Stimulated activated CD8-positive, alpha-beta memory T cell treated with anti-CD3 and anti-CD28 coated beads, Interleukin-15, amount 100 ng/mL, for 1 hour (primary cell): Measurements from ENCODE around the gene VEZF1.

Source experiments
- DNase-seq: peaks from one replicate; pipeline ENCODE4 v3.0.0-alpha.2; 2020; ENCODE audit warnings: low read depth

VEZF1 gene

DNA sequence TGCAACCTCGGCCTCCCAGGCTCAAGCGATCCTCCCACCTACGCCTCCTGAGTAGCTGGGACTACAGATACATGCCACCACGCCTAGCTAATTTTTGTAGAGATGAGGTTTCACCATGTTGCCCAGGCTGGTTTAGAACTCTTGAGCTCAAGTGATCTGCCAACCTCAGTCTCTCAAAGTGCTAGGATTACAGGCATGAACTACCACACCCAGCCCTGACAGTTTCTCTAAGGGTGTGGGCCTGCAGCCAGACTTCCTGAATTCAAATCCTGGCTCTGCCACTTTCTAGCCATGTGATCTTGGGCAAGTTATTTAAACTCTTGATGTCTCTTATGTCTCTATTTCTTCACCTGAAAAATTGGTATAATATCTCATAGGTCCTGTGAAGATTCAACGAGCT is 38.4 kb downstream of the VEZF1 start:
- DNase-seq, result no peak

- DNase-seq, result no peak
Observed at GRCh38 chr17:57948555-57949420, 39.3 kb downstream of the VEZF1 start.

DNA sequence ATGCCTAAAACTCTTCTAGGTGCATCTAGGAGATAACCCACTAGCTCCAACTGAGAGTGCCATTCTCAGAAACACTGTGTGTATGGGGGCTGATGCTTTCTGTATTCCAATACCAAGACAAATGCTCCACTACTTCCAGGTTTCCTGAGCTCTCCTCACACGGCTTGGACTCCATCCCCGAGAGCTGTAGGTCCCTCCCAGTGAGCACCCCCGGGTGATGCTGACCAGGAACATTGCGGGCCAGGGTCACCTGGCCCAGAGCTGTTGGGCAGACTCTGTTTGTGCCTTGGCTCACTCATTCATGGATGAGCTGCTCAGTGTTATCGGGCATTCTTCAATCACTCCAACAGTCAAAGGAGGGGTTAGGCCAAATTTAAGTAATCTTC is 39.9 kb downstream of the VEZF1 start:
- DNase-seq, result no peak

DNA sequence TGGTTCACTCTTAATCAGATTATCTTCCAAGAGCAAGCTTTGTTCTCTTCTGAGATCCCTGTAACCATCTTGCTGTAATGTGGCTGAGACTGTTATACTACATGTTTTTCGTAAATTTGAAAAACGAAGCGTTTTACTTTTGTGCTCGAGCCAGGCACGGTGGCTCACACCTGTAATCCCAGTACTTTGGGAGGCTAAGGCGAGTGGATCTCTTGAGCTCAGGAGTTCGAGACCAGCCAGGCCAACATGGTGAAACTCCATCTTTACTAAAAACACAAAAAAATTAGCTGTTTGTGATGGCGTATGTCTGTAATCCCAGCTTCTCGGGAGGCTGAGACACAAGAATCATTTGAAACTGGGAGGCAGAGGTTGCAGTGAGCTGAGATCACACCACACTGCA is 40.7 kb downstream of the VEZF1 start:
- no peak for DNase-seq

DNA sequence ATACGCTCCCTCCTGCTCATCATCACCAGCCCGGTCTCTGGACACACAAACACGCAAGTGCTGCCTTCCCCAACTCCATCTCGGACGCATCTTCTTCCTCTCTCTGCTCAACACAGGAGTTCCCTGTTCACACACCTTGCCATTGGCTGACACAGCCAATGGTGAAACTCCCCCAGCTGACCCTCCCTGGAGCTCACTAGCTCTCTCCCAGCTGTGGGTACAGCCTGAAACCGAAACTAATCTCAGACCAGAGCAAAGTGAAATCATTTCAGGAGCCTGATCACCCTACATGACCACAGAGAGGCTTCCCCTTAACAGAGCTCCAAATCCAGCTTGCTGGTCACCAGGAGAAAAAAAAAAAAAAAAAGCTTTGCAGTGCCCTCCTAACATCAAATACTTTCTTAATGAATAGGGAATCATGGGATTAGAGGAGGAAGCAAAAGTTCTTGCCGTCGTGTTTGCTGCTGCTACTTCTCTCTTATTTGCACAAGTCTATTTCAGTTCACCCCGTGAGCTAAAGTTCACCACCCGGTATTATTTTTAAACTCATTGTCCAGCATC is 41.2 kb downstream of the VEZF1 start:
- DNase-seq, result no peak

- DNase-seq, result no peak
Observed at GRCh38 chr17:57945996-57946797, 41.9 kb downstream of the VEZF1 start.

- no peak for DNase-seq
Observed at GRCh38 chr17:57944908-57945307, 43.1 kb downstream of the VEZF1 start.

- DNase-seq, result no peak
Observed at GRCh38 chr17:57943645-57944044, 44.4 kb downstream of the VEZF1 start.

GRCh38 chr17:57943140-57943539 is 44.9 kb downstream of the VEZF1 start:
- no peak for DNase-seq

DNA sequence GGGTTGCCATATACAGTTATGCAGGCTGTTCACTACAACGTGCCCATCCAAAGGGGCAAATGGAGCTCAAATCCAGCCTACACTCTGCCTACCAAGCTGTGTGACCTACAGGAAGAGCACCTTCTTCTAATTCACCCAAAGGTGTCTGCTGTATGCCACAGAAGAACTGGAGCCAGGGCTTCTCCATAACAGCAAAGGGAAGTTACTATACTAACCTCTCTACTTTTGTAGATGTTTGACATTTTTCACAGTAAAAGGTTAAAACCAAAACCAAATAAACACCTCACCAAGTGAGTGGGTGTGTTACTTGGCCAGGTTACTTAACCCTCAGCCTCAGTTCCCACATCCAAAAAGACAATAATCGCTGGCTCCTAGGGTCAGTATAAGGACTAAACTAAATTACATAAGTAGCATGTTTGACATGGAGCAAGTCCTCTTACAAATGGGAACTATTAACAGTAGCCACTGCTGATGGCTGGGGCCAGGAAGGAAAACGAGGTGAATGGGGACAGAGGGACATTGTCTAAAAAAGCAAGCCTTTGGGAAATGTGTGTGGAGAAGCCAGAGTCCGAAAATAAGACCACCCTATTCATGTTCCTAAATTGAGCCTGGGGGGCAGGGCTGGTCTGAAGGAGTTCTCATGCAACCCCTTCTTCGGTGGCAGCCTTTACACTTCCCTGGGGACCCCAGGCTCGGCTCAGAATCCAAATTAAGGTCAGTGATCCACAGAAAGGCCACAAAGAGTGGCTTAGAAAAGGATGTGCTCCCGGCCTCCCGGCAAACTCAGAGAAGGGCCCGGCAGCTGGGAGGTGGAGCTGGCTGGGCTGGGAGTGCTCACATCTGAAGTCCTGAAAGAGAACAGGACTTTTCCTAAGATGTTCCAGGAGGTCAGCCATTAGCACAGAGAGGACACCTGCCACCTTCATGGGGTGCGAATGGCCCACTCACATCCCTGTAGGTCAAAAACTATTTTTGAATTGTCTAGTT is 46.4 kb downstream of the VEZF1 start:
- no peak for DNase-seq

GRCh38 chr17:57940653-57941329 is 47.3 kb downstream of the VEZF1 start:
- DNase-seq, result no peak

DNA sequence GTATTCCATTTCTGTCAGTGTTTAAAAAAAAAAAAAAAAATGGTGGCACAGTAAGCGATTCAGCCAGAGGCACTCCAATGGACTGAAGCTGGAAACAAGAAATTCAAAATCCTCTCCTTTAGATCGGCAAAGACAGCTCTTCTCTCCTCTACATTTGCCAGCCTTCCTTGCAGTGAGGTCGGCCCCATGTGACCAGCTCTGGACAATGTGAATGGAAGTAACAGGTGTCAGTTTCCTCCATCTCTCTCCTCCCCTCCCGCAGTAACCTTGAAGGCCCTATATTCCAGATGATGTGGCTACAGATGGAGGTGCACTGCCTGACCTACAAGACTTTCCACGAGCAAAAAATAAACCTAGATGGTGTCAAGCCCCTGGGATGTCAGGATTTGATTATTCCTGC is 47.8 kb downstream of the VEZF1 start:
- no peak for DNase-seq

- no peak for DNase-seq
Observed at GRCh38 chr17:57939797-57940196, 48.3 kb downstream of the VEZF1 start.

- DNase-seq, result no peak
Observed at GRCh38 chr17:57938061-57938502, 50.0 kb downstream of the VEZF1 start.

- DNase-seq, result no peak
Observed at GRCh38 chr17:57937492-57937891, 50.6 kb downstream of the VEZF1 start.

DNA sequence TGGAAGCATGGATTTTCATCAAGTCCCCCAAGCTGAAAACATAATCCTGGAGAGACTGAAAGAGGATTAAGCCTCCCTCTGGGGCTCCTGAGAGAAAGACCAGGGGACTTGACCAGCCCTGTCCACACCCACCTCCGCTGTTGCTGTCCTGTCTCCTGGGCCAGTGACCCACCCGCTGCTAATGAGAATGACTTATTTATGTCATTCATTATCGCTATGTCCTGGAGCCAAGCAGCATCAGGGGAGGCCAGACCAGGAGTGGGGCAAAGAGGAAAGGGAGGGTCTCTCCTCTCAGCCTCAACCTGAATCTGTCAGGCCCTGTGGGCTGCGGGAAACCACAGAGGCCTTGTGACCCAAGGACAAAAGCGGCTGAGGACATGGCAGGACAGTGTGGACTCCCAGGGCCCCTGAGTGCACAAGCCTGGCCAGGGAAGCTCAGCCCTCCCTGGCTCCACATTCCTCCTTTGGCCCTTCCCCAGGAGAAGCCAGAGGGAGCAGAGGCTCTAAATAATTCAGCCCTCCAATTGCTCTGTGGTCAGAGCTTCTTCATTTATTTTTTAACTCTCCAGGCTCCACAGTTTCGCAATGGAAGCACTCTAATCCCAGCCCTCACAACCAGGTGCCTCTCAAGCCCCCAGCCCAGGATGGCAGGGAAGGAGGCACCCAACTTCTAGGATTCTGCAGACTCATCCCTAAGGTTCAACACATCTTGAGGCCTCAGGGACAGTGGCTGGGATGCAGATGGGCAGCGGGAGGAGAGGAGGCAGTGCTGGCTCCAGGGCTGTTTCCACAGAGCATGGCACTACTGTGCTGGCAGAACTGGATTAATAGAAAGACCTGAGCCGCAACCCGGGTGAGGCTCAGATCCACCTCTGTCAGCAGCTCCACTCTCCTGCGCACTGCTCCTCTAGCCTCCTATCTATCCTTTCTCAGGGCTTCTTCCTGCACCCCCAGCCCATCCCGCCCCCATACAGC is 51.9 kb downstream of the VEZF1 start:
- no peak for DNase-seq

DNA sequence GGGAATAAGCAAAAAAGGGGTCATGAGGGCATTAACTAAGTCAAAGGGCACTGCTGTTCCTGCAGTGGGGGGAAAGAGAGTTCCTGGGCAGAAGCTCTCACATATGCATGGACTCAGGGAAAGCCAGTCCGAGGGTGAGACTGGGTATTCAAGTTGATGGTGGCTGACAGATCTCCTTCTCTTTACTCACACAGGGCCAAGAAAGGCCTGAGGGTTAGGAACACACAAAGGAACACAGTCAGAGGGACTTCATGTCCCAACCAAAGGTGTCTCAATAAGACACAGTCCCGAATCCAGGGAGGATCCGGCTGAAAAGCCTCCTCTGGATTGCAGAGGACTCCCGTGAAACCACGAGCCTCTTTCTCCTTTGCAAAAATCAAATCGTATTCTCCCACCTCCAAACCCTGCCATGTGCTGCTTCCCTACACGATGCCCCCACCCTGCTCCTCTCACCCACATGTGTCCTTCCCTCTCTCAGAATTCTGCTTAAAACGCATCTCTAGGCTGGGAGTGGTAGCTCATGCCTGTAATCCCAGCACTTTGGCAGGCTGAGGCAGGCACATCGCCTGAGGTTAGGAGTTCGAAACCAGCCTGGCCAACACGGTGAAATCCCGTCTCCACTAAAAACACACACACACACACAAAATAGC is 56.4 kb downstream of the VEZF1 start:
- no peak for DNase-seq

- no peak for DNase-seq
Observed at GRCh38 chr17:57930239-57930638, 57.8 kb downstream of the VEZF1 start.

DNA sequence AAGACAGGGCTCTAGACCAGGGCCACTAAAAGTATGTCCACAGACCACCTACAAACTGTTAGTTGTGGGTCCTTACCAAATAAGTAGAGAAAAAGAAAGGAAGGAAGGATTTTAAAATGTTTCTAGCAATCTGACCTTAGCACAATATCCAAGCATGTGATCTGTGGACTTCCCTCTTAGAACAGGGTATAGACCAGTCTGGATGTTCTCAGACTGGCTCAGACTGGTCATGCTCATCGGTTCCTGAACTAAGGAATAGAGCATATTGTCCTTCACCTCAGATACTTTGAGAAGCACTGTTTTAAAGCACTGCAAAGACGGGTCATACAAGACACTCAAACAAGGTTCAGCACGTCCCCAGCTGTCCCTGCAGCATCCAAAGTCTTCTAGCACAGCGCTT is 58.7 kb downstream of the VEZF1 start:
- no peak for DNase-seq
